Keratinocyte (primary cell): ENCODE results near the gene CNNM1. TPM values are rescaled to one million over a fixed set of nuclear protein-coding genes. Genes with fewer than 3 reads are reported as not detected.

ENCODE experiments used
- DNase-seq: peaks from one replicate; pipeline ENCODE4 v3.0.0-alpha.2; 2011; ENCODE audit warnings: low read depth, missing footprints, low spot score
- FAIRE-seq: peaks from 2 replicates; lab custom pipeline; 2011; peaks lifted over from hg19 to GRCh38; lab: Jason Lieb, UNC
- H2AFZ ChIP-seq: 2 replicates; pipeline ENCODE4 v1.6.0; 2012; ENCODE audit warnings: low read length, control low read depth, inconsistent platforms; ENCODE audit not compliant: control insufficient read depth
- H3K27ac ChIP-seq: 2 replicates; pipeline ENCODE4 v1.5.1; 2011; ENCODE audit warnings: low read length; ENCODE audit not compliant: control insufficient read depth, insufficient read depth
- H3K27me3 ChIP-seq: 3 replicates; pipeline ENCODE4 v1.6.0; 2011; ENCODE audit warnings: low read length; ENCODE audit not compliant: control insufficient read depth, insufficient read depth; ENCODE audit errors: extremely low read depth
- H3K36me3 ChIP-seq, 2 experiments: 2 replicates in 1 of 2; 3 replicates in 1 of 2; pipeline ENCODE4 v1.5.1; 2011; ENCODE audit warnings: low read length in 2 of 2, mild to moderate bottlenecking in 1 of 2; ENCODE audit not compliant: control insufficient read depth in 2 of 2, insufficient read depth in 2 of 2; ENCODE audit errors: extremely low read depth in 1 of 2
- H3K4me1 ChIP-seq: 3 replicates; pipeline ENCODE4 v1.5.1; 2011; ENCODE audit warnings: low read length; ENCODE audit not compliant: control insufficient read depth, insufficient read depth; ENCODE audit errors: extremely low read depth
- H3K4me2 ChIP-seq: 3 replicates; pipeline ENCODE4 v1.6.0; 2011; ENCODE audit warnings: low read depth, low read length; ENCODE audit not compliant: control insufficient read depth, insufficient read depth; ENCODE audit errors: extremely low read depth
- H3K4me3 ChIP-seq, 3 experiments: fragments of 200-600 bp in 1 of 3; sonication (generic) in 1 of 3; 2 replicates in 2 of 3; 3 replicates in 1 of 3; pipeline ENCODE4 v1.5.1; 2011 to 2016; ENCODE audit warnings: low read length in 3 of 3, mild to moderate bottlenecking in 3 of 3, control low read depth in 2 of 3, inconsistent platforms in 1 of 3, low read depth in 1 of 3, mixed read lengths in 1 of 3, mixed run types in 1 of 3, moderate library complexity in 1 of 3; ENCODE audit not compliant: control insufficient read depth in 2 of 3, insufficient read depth in 2 of 3; ENCODE audit errors: extremely low read depth in 1 of 3
- H3K79me2 ChIP-seq: 2 replicates; pipeline ENCODE4 v1.6.0; 2012; ENCODE audit warnings: low read length; ENCODE audit not compliant: control insufficient read depth, insufficient read depth
- H3K9ac ChIP-seq: 3 replicates; pipeline ENCODE4 v1.6.0; 2011; ENCODE audit warnings: low read length; ENCODE audit not compliant: control insufficient read depth, insufficient read depth; ENCODE audit errors: extremely low read depth
- H3K9me1 ChIP-seq: 3 replicates; pipeline ENCODE4 v1.6.0; 2011; ENCODE audit warnings: low read length; ENCODE audit not compliant: control insufficient read depth, insufficient read depth; ENCODE audit errors: extremely low read depth
- H3K9me3 ChIP-seq: 2 replicates; pipeline ENCODE4 v1.5.1; 2012; ENCODE audit warnings: low read depth, low read length; ENCODE audit not compliant: control insufficient read depth
- H4K20me1 ChIP-seq: 3 replicates; pipeline ENCODE4 v1.6.0; 2011; ENCODE audit warnings: low read length; ENCODE audit not compliant: control insufficient read depth, insufficient read depth; ENCODE audit errors: extremely low read depth
- CTCF ChIP-seq, 3 experiments: IDR thresholded peaks in 1 of 3; conservative IDR thresholded peaks in 1 of 3; optimal IDR thresholded peaks in 1 of 3; 2 replicates in 2 of 3; 3 replicates in 1 of 3; pipeline versions ENCODE3 to v1.5.1; 2011; ENCODE audit warnings: low read length in 3 of 3, mild to moderate bottlenecking in 3 of 3, moderate library complexity in 2 of 3, control low read depth in 1 of 3, inconsistent platforms in 1 of 3; ENCODE audit not compliant: insufficient read depth in 2 of 3; ENCODE audit errors: extremely low read depth in 1 of 3
- EZH2 ChIP-seq: IDR thresholded peaks from one replicate; pipeline ENCODE4 v1.6.1; 2012; ENCODE audit warnings: inconsistent platforms, mild to moderate bottlenecking, low read length, moderate library complexity
- dilution Hi-C: fragments of 300-500 bp; cut with MboI; formaldehyde crosslinking; loops from one replicate; pipeline ENCODE4 v1.7.0; 2020; ENCODE audit warnings: low sequenced_read_pairs; ENCODE audit not compliant: extremely low pct_ligation_motif_present
- polyA plus RNA-seq, 5 experiments: library from polyadenylated mRNA; depleted of rRNA in 3 of 5; stranded (reverse) in 3 of 5; stranded (forward) in 1 of 5; unstranded in 1 of 5; fragments of >200 nt; gene quantifications; 1 replicate in 1 of 5; 2 replicates in 3 of 5; 3 replicates in 1 of 5; pipeline versions ENCODE4 v1.2.1 to v1.2.3, GENCODE V29; 2011 to 2012; ENCODE audit warnings: missing spikeins in 2 of 5, low read depth in 1 of 5, low replicate concordance in 1 of 5

CNNM1 gene
- polyA plus RNA-seq, 1 donor (not counting 4 experiments of a cell fraction or from before 2014, with no cell fraction given) = 0.83 TPM

GRCh38 chr10:99337901-99338300, 8.7 kb downstream of the CNNM1 start:
- dilution Hi-C loops = no loop called here
- no peak for TF ChIP-seq CTCF (optimal IDR thresholded peaks at IDR 0.05 in 1 of 3, IDR thresholded peaks at IDR 0.05 in 1 of 3, conservative IDR thresholded peaks at IDR 0.05 in 1 of 3; ENCODE audit: extremely low read depth in 1 of 3, insufficient read depth in 2 of 3, low read length in 3 of 3)
- TF ChIP-seq EZH2 = no peak
- Histone ChIP-seq H3K4me2 (no peak overlapping the region), H3K4me3 (no peak overlapping the region), H3K9me1 (no peaks in the 10 kb centered on the region), H2AFZ (no peak overlapping the region), H4K20me1 (no peaks in the 10 kb centered on the region), H3K79me2 (no peaks in the 10 kb centered on the region), H3K9me3 (no peaks in the 10 kb centered on the region), H3K27ac (no peak overlapping the region), H3K36me3 (no peaks in the 10 kb centered on the region), H3K27me3 (no peaks in the 10 kb centered on the region), H3K4me1 (no peaks in the 10 kb centered on the region), H3K9ac (no peak overlapping the region)
- no peak for FAIRE-seq
- DNase-seq = no peak

GRCh38 chr10:99339077-99339476, 9.9 kb downstream of the CNNM1 start:
- dilution Hi-C loops = no loop called here
- FAIRE-seq = peak; percentile 75
- no peak overlapping the region for H3K27ac ChIP-seq
- H3K4me3 ChIP-seq = no peak overlapping the region
- no peaks in the 10 kb centered on the region for H3K9me3 ChIP-seq
- no peak overlapping the region for H3K4me2 ChIP-seq
- H3K4me1 ChIP-seq = no peaks in the 10 kb centered on the region
- no peaks in the 10 kb centered on the region for H4K20me1 ChIP-seq
- H3K36me3 ChIP-seq = no peaks in the 10 kb centered on the region
- no peak overlapping the region for H2AFZ ChIP-seq
- no peaks in the 10 kb centered on the region for H3K9me1 ChIP-seq
- H3K79me2 ChIP-seq = no peaks in the 10 kb centered on the region
- no peaks in the 10 kb centered on the region for H3K27me3 ChIP-seq
- H3K9ac ChIP-seq = no peak overlapping the region
- no peak for DNase-seq
- no peak for TF ChIP-seq CTCF (optimal IDR thresholded peaks at IDR 0.05 in 1 of 3, IDR thresholded peaks at IDR 0.05 in 1 of 3, conservative IDR thresholded peaks at IDR 0.05 in 1 of 3; ENCODE audit: extremely low read depth in 1 of 3, insufficient read depth in 2 of 3, low read length in 3 of 3)
- no peak for TF ChIP-seq EZH2
